Tibial artery (tissue), 4 donors: ENCODE data around the gene SLC35B2.

Experiments used
- DNase-seq, 2 donors: peaks; one replicate each; pipeline ENCODE4 v3.0.0-alpha.2; 2019
- H3K27ac ChIP-seq, 2 donors: fragments of 200-600 bp; sonication (generic) in 1 of 2; 1 replicate in 1 of 2; 2 replicates in 1 of 2; pipeline ENCODE4 v1.5.1; 2018 to 2019; ENCODE audit warnings: mild to moderate bottlenecking in 1 of 2
- H3K27me3 ChIP-seq, 2 donors: fragments of 200-600 bp; sonication (generic) in 1 of 2; one replicate each; pipeline versions ENCODE4 v1.5.1 to v1.6.0; 2016 to 2019
- H3K36me3 ChIP-seq, 3 donors: fragments of 200-600 bp; sonication (generic) in 2 of 3; one replicate each; pipeline ENCODE4 v1.5.1; 2016 to 2019; ENCODE audit warnings: mild to moderate bottlenecking in 2 of 3
- H3K4me1 ChIP-seq, 4 donors: fragments of 200-600 bp; sonication (generic) in 2 of 4; 1 replicate in 3 of 4; 2 replicates in 1 of 4; pipeline ENCODE4 v1.5.1; 2016 to 2019
- H3K4me3 ChIP-seq, 2 donors: fragments of 200-600 bp; sonication (generic) in 1 of 2; 1 replicate in 1 of 2; 2 replicates in 1 of 2; pipeline ENCODE4 v1.5.1; 2018 to 2019; ENCODE audit warnings: mild to moderate bottlenecking in 2 of 2
- H3K9me3 ChIP-seq, 3 donors: fragments of 200-600 bp; sonication (generic) in 1 of 3; one replicate each; pipeline ENCODE4 v1.5.1; 2016 to 2019
- intact Hi-C: fragments of 100-400 bp; cut with DNase I; formaldehyde crosslinking; loops from one replicate; pipeline ENCODE4 v1.15.0; 2023; ENCODE audit warnings: low total_unique reads
- TF ChIP-seq, protein P1 (sequence below), 2 experiments: fragments of 200-600 bp in 1 of 2; fragments of 450-650 bp in 1 of 2; IDR thresholded peaks; one replicate each; pipeline ENCODE4 v1.5.1; 2017 to 2019; ENCODE audit warnings: antibody characterized with exemption in 2 of 2, mild to moderate bottlenecking in 1 of 2, moderate library complexity in 1 of 2

Gene SLC35B2

DNA sequence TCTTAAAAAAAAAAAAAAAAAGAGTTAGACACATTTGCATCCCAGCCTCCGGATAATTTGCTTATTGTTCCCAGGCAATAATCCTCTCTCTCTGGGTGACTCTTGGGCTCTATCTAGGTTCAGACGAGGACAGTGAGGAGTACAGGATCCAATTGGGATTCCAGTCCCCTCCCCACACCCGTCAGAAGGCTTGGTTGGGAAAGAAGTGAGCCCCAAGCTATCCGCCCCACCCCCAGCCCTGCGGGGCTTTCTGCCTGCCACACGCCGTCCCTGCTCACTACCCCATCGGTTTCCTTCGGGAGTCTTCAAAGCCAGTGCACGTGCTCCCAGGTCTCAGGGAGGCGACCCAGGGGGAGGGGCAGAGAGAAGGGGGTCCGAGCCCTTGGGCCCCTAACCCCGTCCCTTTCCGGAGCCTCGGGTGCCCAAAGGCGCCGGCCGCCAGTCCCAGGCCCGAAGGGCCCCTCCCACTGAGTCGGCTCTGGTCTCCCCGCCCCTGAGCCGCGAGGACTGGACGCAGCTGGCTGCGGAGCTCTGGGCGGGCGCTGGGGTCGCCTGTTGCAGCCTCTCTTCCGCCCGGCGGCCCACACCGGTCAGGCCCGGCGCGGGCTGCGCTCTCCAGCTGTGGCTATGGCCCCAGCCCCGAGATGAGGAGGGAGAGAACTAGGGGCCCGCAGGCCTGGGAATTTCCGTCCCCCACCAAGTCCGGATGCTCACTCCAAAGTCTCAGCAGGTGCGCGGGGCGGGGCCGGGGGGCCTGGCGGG lies 38.1 kb downstream of the SLC35B2 start:
- Histone ChIP-seq H3K9me3 (no peaks in the 10 kb centered on the region), H3K36me3 (no peaks in the 10 kb centered on the region), H3K4me1 (peaks cover 0 to 69% (median 55%) of the 10 kb centered on the region in 4 donors), H3K4me3 (peak overlapping the region; percentile 68 to 83), H3K27me3 (no peaks in the 10 kb centered on the region), H3K27ac (peak overlapping the region; percentile 97 to 99)
- DNase-seq = peak; percentile 90 to 95
- intact Hi-C loops = no loop called here
- TF ChIP-seq, protein P1, sequence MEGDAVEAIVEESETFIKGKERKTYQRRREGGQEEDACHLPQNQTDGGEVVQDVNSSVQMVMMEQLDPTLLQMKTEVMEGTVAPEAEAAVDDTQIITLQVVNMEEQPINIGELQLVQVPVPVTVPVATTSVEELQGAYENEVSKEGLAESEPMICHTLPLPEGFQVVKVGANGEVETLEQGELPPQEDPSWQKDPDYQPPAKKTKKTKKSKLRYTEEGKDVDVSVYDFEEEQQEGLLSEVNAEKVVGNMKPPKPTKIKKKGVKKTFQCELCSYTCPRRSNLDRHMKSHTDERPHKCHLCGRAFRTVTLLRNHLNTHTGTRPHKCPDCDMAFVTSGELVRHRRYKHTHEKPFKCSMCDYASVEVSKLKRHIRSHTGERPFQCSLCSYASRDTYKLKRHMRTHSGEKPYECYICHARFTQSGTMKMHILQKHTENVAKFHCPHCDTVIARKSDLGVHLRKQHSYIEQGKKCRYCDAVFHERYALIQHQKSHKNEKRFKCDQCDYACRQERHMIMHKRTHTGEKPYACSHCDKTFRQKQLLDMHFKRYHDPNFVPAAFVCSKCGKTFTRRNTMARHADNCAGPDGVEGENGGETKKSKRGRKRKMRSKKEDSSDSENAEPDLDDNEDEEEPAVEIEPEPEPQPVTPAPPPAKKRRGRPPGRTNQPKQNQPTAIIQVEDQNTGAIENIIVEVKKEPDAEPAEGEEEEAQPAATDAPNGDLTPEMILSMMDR (IDR thresholded peaks at IDR 0.05) = peak in 1 of 2 experiments; percentile 4

DNA sequence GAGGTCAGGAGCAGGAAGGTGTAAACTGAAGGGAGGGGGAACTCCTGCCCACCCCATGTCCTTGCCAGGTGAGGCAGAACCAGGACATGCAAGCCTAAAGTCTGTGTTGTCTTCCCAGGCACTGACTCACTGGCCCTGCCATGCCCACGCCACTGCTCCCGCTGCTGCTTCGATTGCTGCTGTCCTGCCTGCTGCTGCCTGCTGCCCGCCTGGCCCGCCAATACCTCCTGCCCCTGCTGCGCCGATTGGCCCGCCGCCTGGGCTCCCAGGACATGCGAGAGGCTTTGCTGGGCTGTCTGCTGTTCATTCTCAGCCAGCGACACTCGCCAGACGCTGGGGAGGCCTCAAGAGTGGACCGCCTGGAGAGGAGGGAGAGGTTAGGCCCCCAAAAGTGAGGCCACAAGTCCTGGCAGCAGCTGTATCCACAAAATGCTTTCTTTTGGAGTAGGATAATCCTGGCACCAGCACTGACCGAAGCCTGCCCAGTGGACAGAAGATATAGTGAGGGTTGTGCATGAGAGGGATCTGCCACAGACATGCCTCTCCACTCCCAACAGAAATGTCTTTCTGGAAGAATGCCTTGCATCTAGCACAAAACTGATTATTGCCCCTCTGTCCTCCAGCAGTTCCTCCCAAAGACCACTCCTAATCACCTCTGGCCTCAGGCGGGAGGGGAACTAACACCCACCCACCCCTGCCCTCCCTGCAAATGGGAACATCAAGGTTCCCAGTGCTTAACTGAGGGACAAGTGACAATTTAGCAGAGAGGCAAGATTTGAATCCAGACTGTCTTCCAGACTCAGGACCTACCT lies 39.8 kb downstream of the SLC35B2 start:
- Histone ChIP-seq H3K27me3 (no peaks in the 10 kb centered on the region), H3K4me1 (peaks cover 0 to 56% (median 44%) of the 10 kb centered on the region in 4 donors), H3K9me3 (no peaks in the 10 kb centered on the region), H3K4me3 (no peak overlapping the region), H3K27ac (peak overlapping the region; percentile 97 to 99), H3K36me3 (no peaks in the 10 kb centered on the region)
- TF ChIP-seq, protein P1 (IDR thresholded peaks at IDR 0.05) = no peak
- intact Hi-C loops = no loop called here
- peak; percentile 50 to 92 for DNase-seq

DNA sequence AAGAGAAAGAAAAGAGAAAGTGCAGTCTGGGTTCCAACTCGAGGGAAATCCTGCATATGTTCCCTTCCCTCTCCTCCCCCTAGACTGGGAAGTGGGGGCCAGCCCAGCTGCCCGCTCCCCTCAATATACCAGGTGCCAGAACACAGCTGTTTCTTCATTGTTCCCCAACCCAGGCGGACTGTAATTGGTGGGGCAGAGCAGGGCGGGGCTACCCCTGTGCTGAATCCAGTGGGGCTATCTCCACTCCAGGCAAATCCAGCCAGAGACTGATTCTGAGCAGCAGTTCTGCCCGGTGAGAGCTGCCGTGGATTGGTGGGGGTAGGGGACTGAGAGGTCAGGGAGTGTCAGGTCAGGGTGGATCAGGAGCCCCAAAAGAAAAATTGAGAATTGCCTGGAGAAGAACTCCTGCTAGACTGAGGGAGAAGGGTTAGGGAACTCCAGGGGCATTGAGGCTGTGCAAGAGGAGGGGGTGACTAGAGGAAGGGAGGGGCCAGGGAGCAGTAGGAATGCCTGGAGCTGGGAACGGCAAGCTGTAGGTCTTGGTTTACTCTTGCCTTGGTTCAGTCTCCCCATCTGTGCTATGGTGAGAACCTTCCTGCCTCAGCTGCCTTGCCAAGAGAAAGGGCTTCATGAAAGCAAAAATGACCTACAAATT lies 40.5 kb downstream of the SLC35B2 start, which contains the start of gene MYMX:
MYMX (plus strand) TSS at position 250 of the 655 bp plus-strand sequence. CDS start 546 bp downstream, outside the sequence.
- no peak within 1 kb of the TSS for H3K4me3 ChIP-seq
- intact Hi-C loops = no loop called here
- H3K27ac ChIP-seq = peak within 1 kb of the TSS; percentile 97 to 99
- DNase-seq = peak; percentile 59 to 71
- TF ChIP-seq, protein P1 (IDR thresholded peaks at IDR 0.05) = no peak
- no peaks in the 10 kb centered on the region for H3K27me3 ChIP-seq
- H3K36me3 ChIP-seq = no peaks in the 10 kb centered on the region
- no peaks in the 10 kb centered on the region for H3K9me3 ChIP-seq
- peaks cover 0 to 48% (median 37%) of the 10 kb centered on the region in 4 donors for H3K4me1 ChIP-seq

DNA sequence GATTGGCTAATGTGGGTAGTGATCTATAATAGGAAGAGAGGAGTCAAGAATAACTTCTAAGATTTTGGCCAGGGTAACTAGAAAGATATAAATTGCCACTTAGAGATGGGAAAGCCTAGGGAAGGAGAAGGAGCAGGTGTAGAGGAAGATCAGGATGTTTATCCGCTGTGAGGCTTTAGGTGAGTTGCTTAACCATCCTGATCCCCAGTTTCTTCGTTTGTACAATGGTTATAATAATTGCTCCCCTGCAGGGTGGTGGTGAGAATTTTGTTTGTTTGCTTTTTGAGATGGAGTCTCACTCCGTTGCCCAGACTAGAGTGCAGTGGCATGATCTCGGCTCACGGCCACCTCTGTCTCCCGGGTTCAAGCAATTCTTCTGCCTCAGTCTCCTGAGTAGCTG lies 43.0 kb downstream of the SLC35B2 start:
- intact Hi-C loops = no loop called here

DNA sequence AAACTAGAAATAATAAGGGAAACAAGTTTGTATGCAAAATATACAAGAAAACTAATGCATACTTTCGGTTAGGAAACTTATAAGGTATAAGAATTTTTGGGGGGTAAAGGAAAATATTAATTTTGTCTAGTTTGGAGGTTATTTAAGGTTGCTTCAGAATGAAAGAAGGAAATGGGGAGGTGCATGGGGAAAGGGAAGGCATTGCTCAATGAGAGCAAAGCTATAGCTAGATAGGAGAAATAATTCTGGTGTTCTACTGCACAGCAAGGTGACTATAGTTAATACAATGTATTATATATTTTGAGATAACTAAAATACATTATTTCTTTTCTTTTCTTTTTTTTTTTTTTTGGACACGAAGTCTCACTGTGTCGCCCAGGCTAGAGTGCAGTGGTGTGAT lies 46.0 kb downstream of the SLC35B2 start:
- intact Hi-C loops = no loop called here
- Histone ChIP-seq H3K27ac (no peak overlapping the region), H3K36me3 (no peaks in the 10 kb centered on the region), H3K4me1 (no peaks in the 10 kb centered on the region), H3K9me3 (no peaks in the 10 kb centered on the region), H3K27me3 (no peaks in the 10 kb centered on the region), H3K4me3 (no peak overlapping the region)
- no peak for DNase-seq
- TF ChIP-seq, protein P1 (IDR thresholded peaks at IDR 0.05) = no peak

More for the DNA sequence above, 43.0 kb downstream of the SLC35B2 start:
- Histone ChIP-seq H3K27ac (no peak overlapping the region), H3K4me1 (peaks cover 0 to 26% (median 24%) of the 10 kb centered on the region in 4 donors), H3K9me3 (no peaks in the 10 kb centered on the region), H3K4me3 (no peak overlapping the region), H3K27me3 (no peaks in the 10 kb centered on the region), H3K36me3 (no peaks in the 10 kb centered on the region)
- TF ChIP-seq, protein P1 (IDR thresholded peaks at IDR 0.05) = no peak
- DNase-seq = no peak
